ENCODE results near the gene ARHGEF3. TPM values are rescaled to one million over a fixed set of nuclear protein-coding genes. Genes with fewer than 3 reads are reported as not detected.

ARHGEF3 gene
- total RNA-seq, 1 donor from 2014 or later = 10.8 TPM

GRCh38 chr3:56775445-56775837 is 26.3 kb downstream of the ARHGEF3 start:
- Mint-ChIP-seq H3K4me1 (ENCODE audit: low read depth, unreplicated experiment) (peaks cover 5% of the 10 kb centered on the region), H3K27ac (ENCODE audit: unreplicated experiment) (no peak overlapping the region), H3K4me3 (ENCODE audit: unreplicated experiment) (no peak overlapping the region), H3K27me3 (ENCODE audit: unreplicated experiment) (peaks cover 2% of the 10 kb centered on the region), H3K36me3 (ENCODE audit: unreplicated experiment) (no peaks in the 10 kb centered on the region), H3K9me3 (ENCODE audit: unreplicated experiment) (no peaks in the 10 kb centered on the region)
- TF ChIP-seq, protein P1, sequence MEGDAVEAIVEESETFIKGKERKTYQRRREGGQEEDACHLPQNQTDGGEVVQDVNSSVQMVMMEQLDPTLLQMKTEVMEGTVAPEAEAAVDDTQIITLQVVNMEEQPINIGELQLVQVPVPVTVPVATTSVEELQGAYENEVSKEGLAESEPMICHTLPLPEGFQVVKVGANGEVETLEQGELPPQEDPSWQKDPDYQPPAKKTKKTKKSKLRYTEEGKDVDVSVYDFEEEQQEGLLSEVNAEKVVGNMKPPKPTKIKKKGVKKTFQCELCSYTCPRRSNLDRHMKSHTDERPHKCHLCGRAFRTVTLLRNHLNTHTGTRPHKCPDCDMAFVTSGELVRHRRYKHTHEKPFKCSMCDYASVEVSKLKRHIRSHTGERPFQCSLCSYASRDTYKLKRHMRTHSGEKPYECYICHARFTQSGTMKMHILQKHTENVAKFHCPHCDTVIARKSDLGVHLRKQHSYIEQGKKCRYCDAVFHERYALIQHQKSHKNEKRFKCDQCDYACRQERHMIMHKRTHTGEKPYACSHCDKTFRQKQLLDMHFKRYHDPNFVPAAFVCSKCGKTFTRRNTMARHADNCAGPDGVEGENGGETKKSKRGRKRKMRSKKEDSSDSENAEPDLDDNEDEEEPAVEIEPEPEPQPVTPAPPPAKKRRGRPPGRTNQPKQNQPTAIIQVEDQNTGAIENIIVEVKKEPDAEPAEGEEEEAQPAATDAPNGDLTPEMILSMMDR (IDR thresholded peaks at IDR 0.05; ENCODE audit: partially characterized antibody, unreplicated experiment) = no peak
- DNase-seq = no peak

DNA sequence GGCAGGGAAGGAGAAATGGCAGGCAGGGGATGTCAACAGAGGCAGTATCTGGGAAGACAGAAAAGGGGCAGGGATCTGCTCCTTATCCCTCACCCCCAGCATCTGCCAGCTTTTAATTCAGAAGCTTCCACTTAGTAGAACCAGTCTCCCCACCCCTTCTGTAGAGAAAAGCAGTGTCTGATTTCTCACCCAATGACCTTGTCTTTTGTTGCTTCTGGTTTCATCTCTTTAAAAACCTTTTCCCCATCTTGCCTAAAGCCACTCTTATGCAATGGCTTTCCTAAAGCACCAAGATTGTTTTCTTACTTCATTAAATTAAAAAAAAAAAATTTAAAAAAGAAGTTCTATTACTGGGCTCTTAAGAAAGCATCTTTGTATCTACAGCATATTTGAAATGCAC is 27.8 kb downstream of the ARHGEF3 start:
- Mint-ChIP-seq H3K27me3 (ENCODE audit: unreplicated experiment) (peaks cover 2% of the 10 kb centered on the region), H3K4me3 (ENCODE audit: unreplicated experiment) (no peak overlapping the region), H3K4me1 (ENCODE audit: low read depth, unreplicated experiment) (peaks cover 12% of the 10 kb centered on the region), H3K36me3 (ENCODE audit: unreplicated experiment) (no peaks in the 10 kb centered on the region), H3K9me3 (ENCODE audit: unreplicated experiment) (no peaks in the 10 kb centered on the region), H3K27ac (ENCODE audit: unreplicated experiment) (no peak overlapping the region)
- DNase-seq = no peak
- TF ChIP-seq, protein P1 (IDR thresholded peaks at IDR 0.05; ENCODE audit: partially characterized antibody, unreplicated experiment) = no peak

- H3K36me3 Mint-ChIP-seq (ENCODE audit: unreplicated experiment) = no peaks in the 10 kb centered on the region
- no peaks in the 10 kb centered on the region for H3K9me3 Mint-ChIP-seq (ENCODE audit: unreplicated experiment)
- TF ChIP-seq, protein P1 (IDR thresholded peaks at IDR 0.05; ENCODE audit: partially characterized antibody, unreplicated experiment) = no peak
- H3K27me3 Mint-ChIP-seq (ENCODE audit: unreplicated experiment) = peaks cover 2% of the 10 kb centered on the region
- DNase-seq = no peak
- H3K27ac Mint-ChIP-seq (ENCODE audit: unreplicated experiment) = no peak overlapping the region
- peaks cover 18% of the 10 kb centered on the region for H3K4me1 Mint-ChIP-seq (ENCODE audit: low read depth, unreplicated experiment)
- no peak overlapping the region for H3K4me3 Mint-ChIP-seq (ENCODE audit: unreplicated experiment)
These were observed 28.5 kb downstream of the ARHGEF3 start for GRCh38 chr3:56772952-56773938.

GRCh38 chr3:56771376-56771775 is 30.4 kb downstream of the ARHGEF3 start:
- Mint-ChIP-seq H3K36me3 (ENCODE audit: unreplicated experiment) (no peaks in the 10 kb centered on the region), H3K4me3 (ENCODE audit: unreplicated experiment) (no peak overlapping the region), H3K27ac (ENCODE audit: unreplicated experiment) (no peak overlapping the region), H3K27me3 (ENCODE audit: unreplicated experiment) (peaks cover 2% of the 10 kb centered on the region), H3K9me3 (ENCODE audit: unreplicated experiment) (no peaks in the 10 kb centered on the region), H3K4me1 (ENCODE audit: low read depth, unreplicated experiment) (peaks cover 13% of the 10 kb centered on the region)
- DNase-seq = no peak
- TF ChIP-seq, protein P1 (IDR thresholded peaks at IDR 0.05; ENCODE audit: partially characterized antibody, unreplicated experiment) = no peak

DNA sequence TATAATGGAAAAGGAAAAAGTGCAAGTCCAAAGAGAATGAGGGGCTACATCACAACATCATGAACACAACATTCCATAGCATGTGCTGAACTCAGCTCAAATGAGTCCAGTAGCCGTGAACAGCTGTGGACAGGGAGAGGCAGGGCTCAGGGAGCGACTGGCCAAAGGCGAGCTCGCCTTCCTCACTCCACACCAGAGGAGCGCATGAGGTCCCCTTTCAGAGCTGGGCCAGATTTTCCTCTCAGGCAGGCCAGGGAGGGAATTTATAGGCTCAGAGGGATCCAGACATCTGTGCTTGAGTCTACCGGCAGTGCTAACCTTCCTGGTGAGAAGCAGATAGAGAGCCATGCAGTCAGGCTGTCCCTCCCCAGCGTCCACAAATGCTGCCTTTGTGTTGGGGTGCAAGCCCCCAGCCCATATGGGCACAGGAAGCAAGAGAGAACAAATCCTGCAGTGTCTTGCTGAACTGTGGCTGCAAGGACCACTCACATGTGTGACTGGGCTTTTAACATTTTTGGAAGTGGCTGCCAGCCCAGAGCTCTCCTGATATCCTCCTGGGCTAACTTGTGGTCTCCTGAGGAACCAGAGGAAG is 32.5 kb downstream of the ARHGEF3 start:
- no peaks in the 10 kb centered on the region for H3K9me3 Mint-ChIP-seq (ENCODE audit: unreplicated experiment)
- peaks cover 2% of the 10 kb centered on the region for H3K27me3 Mint-ChIP-seq (ENCODE audit: unreplicated experiment)
- H3K4me1 Mint-ChIP-seq (ENCODE audit: low read depth, unreplicated experiment) = peaks cover 13% of the 10 kb centered on the region
- peak overlapping the region; percentile 33 for H3K4me3 Mint-ChIP-seq (ENCODE audit: unreplicated experiment)
- TF ChIP-seq, protein P1 (IDR thresholded peaks at IDR 0.05; ENCODE audit: partially characterized antibody, unreplicated experiment) = no peak
- DNase-seq = peak; percentile 23
- H3K36me3 Mint-ChIP-seq (ENCODE audit: unreplicated experiment) = no peaks in the 10 kb centered on the region
- peak overlapping the region; percentile 45 for H3K27ac Mint-ChIP-seq (ENCODE audit: unreplicated experiment)

All from glutamatergic neuron (in vitro differentiated cells).